Caco-2 (cell line): ENCODE data around the gene C2orf81. TPM values are rescaled to one million over a fixed set of nuclear protein-coding genes. Genes with fewer than 3 reads are reported as not detected.
"Not testable (repeated sequence)": the region's sequence is repeated elsewhere in the genome, so short reads cannot be mapped to it uniquely, and the experiment has no call there.

ENCODE experiments used
- BruUV-seq: library from RNA; stranded (reverse); fragments of 400-500 nt; replicated peaks from 2 replicates; lab custom pipeline; 2021; lab: Mats Ljungman, UMichigan
- CTCF ChIA-PET: fragments of 300-600 bp; sonication (Branson Sonifier 250); formaldehyde crosslinking; loops from one replicate; lab custom pipeline; 2022; ENCODE audit warnings: antibody characterized with exemption; lab: Charles Lee
- POLR2A ChIA-PET: fragments of 300-600 bp; sonication (Branson Sonifier 250); formaldehyde crosslinking; loops from one replicate; lab custom pipeline; 2022; ENCODE audit warnings: antibody characterized with exemption; lab: Charles Lee
- DNase-seq, 2 experiments: peaks; one replicate each; pipeline versions ENCODE4 v3.0.0 to v3.0.0-alpha.2; 2020 to 2022
- H3K27me3 ChIP-seq: replicated peaks from 2 replicates; pipeline ENCODE4 v1.6.0; 2011; ENCODE audit warnings: low read length; ENCODE audit not compliant: control insufficient read depth, insufficient read depth
- H3K36me3 ChIP-seq: 2 replicates; pipeline ENCODE4 v1.5.1; 2011; ENCODE audit warnings: low read length; ENCODE audit not compliant: control insufficient read depth, insufficient read depth
- H3K4me1 ChIP-seq: fragments of 250-450 bp; sonication (Bioruptor Pico); 2 replicates; pipeline ENCODE4 v1.5.1; 2020; ENCODE audit warnings: mild to moderate bottlenecking
- H3K4me3 ChIP-seq: 2 replicates; pipeline ENCODE4 v1.5.1; 2011; ENCODE audit warnings: low read depth, mild to moderate bottlenecking, control low read depth, low read length
- H3K9me3 ChIP-seq: fragments of 250-450 bp; sonication (Bioruptor Pico); 2 replicates; pipeline ENCODE4 v1.5.1; 2020; ENCODE audit warnings: mild to moderate bottlenecking, moderate library complexity
- H3K27ac Mint-ChIP-seq: one replicate; pipeline ENCODE4 v1.8.0; 2022; ENCODE audit warnings: mixed read lengths; ENCODE audit not compliant: unreplicated experiment
- H3K27me3 Mint-ChIP-seq: one replicate; pipeline ENCODE4 v1.8.0; 2022; ENCODE audit warnings: mixed read lengths; ENCODE audit not compliant: insufficient read depth, unreplicated experiment
- H3K36me3 Mint-ChIP-seq: one replicate; pipeline ENCODE4 v1.8.0; 2022; ENCODE audit warnings: mild to moderate bottlenecking, mixed read lengths; ENCODE audit not compliant: insufficient read depth, unreplicated experiment
- H3K4me1 Mint-ChIP-seq: one replicate; pipeline ENCODE4 v1.8.0; 2022; ENCODE audit warnings: low read depth, mixed read lengths; ENCODE audit not compliant: unreplicated experiment
- H3K4me3 Mint-ChIP-seq: one replicate; pipeline ENCODE4 v1.8.0; 2022; ENCODE audit warnings: mild to moderate bottlenecking, moderate library complexity, mixed read lengths; ENCODE audit not compliant: unreplicated experiment
- H3K9me3 Mint-ChIP-seq: one replicate; pipeline ENCODE4 v1.8.0; 2022; ENCODE audit warnings: mixed read lengths; ENCODE audit not compliant: unreplicated experiment
- CTCF ChIP-seq, 2 experiments: fragments of 200-600 bp in 1 of 2; IDR thresholded peaks; 1 replicate in 1 of 2; 2 replicates in 1 of 2; pipeline versions ENCODE4 v1.5.1 to v1.8.0; 2011 to 2022; ENCODE audit warnings: antibody characterized with exemption in 1 of 2, control low read depth in 1 of 2, inconsistent platforms in 1 of 2, low read depth in 1 of 2, low read length in 1 of 2, mild to moderate bottlenecking in 1 of 2, moderate library complexity in 1 of 2; ENCODE audit not compliant: insufficient read depth in 1 of 2, severe bottlenecking in 1 of 2, unreplicated experiment in 1 of 2
- intact Hi-C: fragments of 100-400 bp; cut with micrococcal nuclease; formaldehyde crosslinking; loops from one replicate; pipeline ENCODE4 v1.10.0; 2022; ENCODE audit not compliant: unreplicated experiment
- total RNA-seq: library from RNA; stranded (reverse); gene quantifications from 2 replicates; pipeline ENCODE4 v1.2.3, GENCODE V29; 2022

The C2orf81 gene
- total RNA-seq, 1 experiment from 2014 or later, result 0.84 TPM

- CTCF ChIA-PET, DNase-seq, H3K36me3 ChIP-seq, H3K27me3 ChIP-seq, BruUV-seq, H3K9me3 ChIP-seq, H3K9me3 Mint-ChIP-seq, H3K27me3 Mint-ChIP-seq, H3K4me1 ChIP-seq: not testable (repeated sequence)
- POLR2A ChIA-PET, result interaction anchor here (2.0 to 2.7 kb wide), 2 partner anchors 14 to 17 kb away, joined by 20 read pairs; partner anchors contain the start of gene MRPL53
- Mint-ChIP-seq H3K36me3 (peaks cover 71% of the 10 kb centered on the region), H3K4me1 (peaks cover 37% of the 10 kb centered on the region), H3K27ac (peak overlapping the region; percentile 74), H3K4me3 (peak overlapping the region; percentile 95)
- intact Hi-C loops, result loop anchor here (2.0 kb wide), 1 partner anchor 47 kb away; the partner anchor contains the start of gene PCGF1
- peak overlapping the region; percentile 45 for H3K4me3 ChIP-seq
Observed at GRCh38 chr2:74459503-74460118, 38.2 kb upstream of the C2orf81 start.

GRCh38 chr2:74458938-74459363 lies 37.5 kb upstream of the C2orf81 start:
- H3K36me3 Mint-ChIP-seq, result peaks cover 71% of the 10 kb centered on the region
- ChIA-PET POLR2A (interaction anchor here (0.7 to 2.7 kb wide), 10 partner anchors 8 to 630 kb away, joined by 3 to 24 read pairs (median 6); partner anchors contain the start of genes AUP1, HTRA2, MRPL53 and STAMBP), CTCF (interaction anchor here (0.5 to 1.6 kb wide), 7 partner anchors 8 to 68 kb away, joined by 3 to 8 read pairs (median 6); partner anchors contain the start of genes CCDC142, MRPL53 and TTC31)
- no peak for TF ChIP-seq CTCF (IDR thresholded peaks at IDR 0.05; ENCODE audit: insufficient read depth in 1 of 2, low read depth in 1 of 2, low read length in 1 of 2, severe bottlenecking in 1 of 2, unreplicated experiment in 1 of 2)
- DNase-seq, result no peak
- no peaks in the 10 kb centered on the region for H3K9me3 Mint-ChIP-seq
- H3K27ac Mint-ChIP-seq, result peak overlapping the region; percentile 74
- Histone ChIP-seq H3K27me3 (no peaks in the 10 kb centered on the region), H3K36me3 (peaks cover 4% of the 10 kb centered on the region), H3K9me3 (no peaks in the 10 kb centered on the region), H3K4me3 (peak overlapping the region; percentile 45), H3K4me1 (peaks cover 10% of the 10 kb centered on the region; the same call in 1 of the 2 replicates)
- no peaks in the 10 kb centered on the region for H3K27me3 Mint-ChIP-seq
- intact Hi-C loops, result loop anchor here (1.0 to 2.0 kb wide), 5 partner anchors 7 to 48 kb away; partner anchors contain the start of genes MRPL53, PCGF1 and TTC31
- peak overlapping the region; percentile 95 for H3K4me3 Mint-ChIP-seq
- no TSS peak for BruUV-seq
- H3K4me1 Mint-ChIP-seq, result peaks cover 41% of the 10 kb centered on the region

- H3K4me3 ChIP-seq, result peak within 1 kb of the TSS; percentile 65
- peak; percentile 100 for DNase-seq
- TF ChIP-seq CTCF (IDR thresholded peaks at IDR 0.05; ENCODE audit: insufficient read depth in 1 of 2, low read depth in 1 of 2, low read length in 1 of 2, severe bottlenecking in 1 of 2, unreplicated experiment in 1 of 2), result no peak
Observed at GRCh38 chr2:74458132-74458937, 36.9 kb upstream of the C2orf81 start, which contains the start of gene WBP1. WBP1 (plus strand) TSS chr2:74458438; CDS start chr2:74458603, 165 bp downstream.

More at GRCh38 chr2:74458132-74458937, 36.9 kb upstream of the C2orf81 start, which contains the start of gene WBP1:
- no peaks in the 10 kb centered on the region for H3K27me3 Mint-ChIP-seq
- POLR2A ChIA-PET, result interaction anchor here (0.7 to 2.7 kb wide), 11 partner anchors 9 to 630 kb away, joined by 3 to 24 read pairs (median 5); partner anchors contain the start of genes AUP1, HTRA2, MRPL53 and STAMBP
- H3K9me3 Mint-ChIP-seq, result no peaks in the 10 kb centered on the region
- intact Hi-C loops, result loop anchor here (1.0 to 2.0 kb wide), 5 partner anchors 8 to 48 kb away; partner anchors contain the start of genes MRPL53, PCGF1 and TTC31
- Histone ChIP-seq H3K9me3 (no peaks in the 10 kb centered on the region), H3K4me1 (peaks cover 10% of the 10 kb centered on the region; the same call in 1 of the 2 replicates), H3K36me3 (peaks cover 4% of the 10 kb centered on the region), H3K27me3 (no peaks in the 10 kb centered on the region)
- CTCF ChIA-PET, result interaction anchor here (0.5 to 1.6 kb wide), 9 partner anchors 8 to 67 kb away, joined by 3 to 8 read pairs (median 6); partner anchors contain the start of genes C2orf81, CCDC142, MRPL53 and TTC31
- peak within 1 kb of the TSS; percentile 95 for H3K4me3 Mint-ChIP-seq
- peaks cover 69% of the 10 kb centered on the region for H3K36me3 Mint-ChIP-seq
- peak within 1 kb of the TSS; percentile 74 for H3K27ac Mint-ChIP-seq
- BruUV-seq, result TSS peak; percentile 58
- peaks cover 42% of the 10 kb centered on the region for H3K4me1 Mint-ChIP-seq
